ENCODE data around the gene LIMCH1. TPM values are rescaled to one million over a fixed set of nuclear protein-coding genes. Genes with fewer than 3 reads are reported as not detected.

The LIMCH1 gene
- total RNA-seq, 1 experiment from 2014 or later, result 49.4 TPM

GRCh38 chr4:41611124-41611838 lies 73.3 kb downstream of the LIMCH1 start:
- no peak for DNase-seq
- Histone ChIP-seq H3K9me3 (no peaks in the 10 kb centered on the region), H3K36me3 (no peaks in the 10 kb centered on the region), H3K4me3 (no peak overlapping the region), H3K27me3 (no peaks in the 10 kb centered on the region)

DNA sequence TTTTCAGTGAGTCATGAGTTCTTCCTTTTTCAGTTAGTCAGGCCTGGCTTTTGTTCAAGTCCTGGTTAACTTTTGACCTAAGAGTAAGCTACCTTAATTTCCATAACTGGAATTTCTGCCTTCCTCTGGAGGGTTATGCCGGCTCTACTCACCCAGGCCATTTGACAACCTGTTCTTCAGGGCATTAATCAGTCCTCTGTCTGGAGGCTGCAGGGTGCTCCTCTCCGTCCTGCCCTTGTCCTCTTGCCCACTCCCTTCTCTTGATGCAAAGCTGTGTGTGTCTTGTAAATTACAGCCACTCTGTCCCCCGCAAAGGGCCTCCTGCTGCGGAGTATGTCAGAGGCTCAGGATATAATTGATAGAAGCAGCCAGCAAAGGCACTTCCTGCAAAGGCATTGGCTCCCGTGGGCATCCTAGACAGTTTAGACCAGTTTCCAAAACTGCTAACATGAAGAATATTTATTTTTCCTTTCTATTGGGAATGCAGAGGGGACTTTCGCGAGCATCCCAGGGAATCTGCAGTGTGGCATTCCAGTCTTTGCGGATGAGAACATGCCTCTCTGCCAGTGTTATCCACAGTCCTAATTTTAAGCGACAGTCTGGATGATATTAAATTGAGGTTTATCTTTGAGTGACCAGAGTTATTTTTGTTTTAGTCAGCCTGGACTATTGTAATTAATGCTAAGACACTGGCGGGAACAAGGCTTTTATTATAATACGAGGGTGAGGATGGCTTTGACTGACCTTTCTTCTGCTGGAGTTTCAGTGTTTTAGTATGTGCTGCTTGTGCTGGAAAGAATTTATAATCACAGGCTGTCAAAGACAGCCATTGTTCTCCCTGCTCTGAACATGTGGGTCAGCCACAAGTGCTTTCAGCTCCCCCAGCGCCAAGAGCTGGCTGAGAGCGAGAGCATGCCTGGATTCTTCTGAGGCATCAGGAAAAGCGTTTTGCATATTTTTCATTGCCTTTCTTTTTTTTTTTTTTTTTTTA lies 74.2 kb downstream of the LIMCH1 start:
- Histone ChIP-seq H3K9me3 (no peaks in the 10 kb centered on the region), H3K27me3 (no peaks in the 10 kb centered on the region), H3K4me3 (no peak overlapping the region), H3K36me3 (no peaks in the 10 kb centered on the region)
- DNase-seq, result peak; percentile 14

DNA sequence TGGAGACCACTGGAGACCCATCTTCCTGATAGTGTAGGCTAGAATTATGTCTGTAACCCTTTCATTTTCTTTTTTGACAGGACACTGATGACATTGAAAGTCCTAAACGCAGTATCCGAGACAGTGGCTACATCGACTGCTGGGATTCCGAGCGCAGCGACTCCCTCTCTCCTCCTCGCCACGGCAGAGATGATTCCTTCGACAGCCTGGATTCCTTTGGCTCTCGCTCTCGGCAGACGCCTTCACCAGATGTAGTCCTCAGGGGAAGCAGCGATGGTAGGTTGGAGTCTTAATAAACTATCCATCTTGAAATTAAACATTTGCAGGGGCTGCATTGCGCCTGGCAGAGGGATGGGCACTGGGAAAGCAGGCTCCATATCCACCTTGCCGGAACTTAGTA lies 75.4 kb downstream of the LIMCH1 start:
- DNase-seq, result no peak
- no peaks in the 10 kb centered on the region for H3K36me3 ChIP-seq
- no peaks in the 10 kb centered on the region for H3K9me3 ChIP-seq
- no peaks in the 10 kb centered on the region for H3K27me3 ChIP-seq
- H3K4me3 ChIP-seq, result no peak overlapping the region

GRCh38 chr4:41613821-41614220 lies 75.9 kb downstream of the LIMCH1 start:
- Histone ChIP-seq H3K4me3 (no peak overlapping the region), H3K9me3 (no peaks in the 10 kb centered on the region), H3K36me3 (no peaks in the 10 kb centered on the region), H3K27me3 (no peaks in the 10 kb centered on the region)
- DNase-seq, result no peak

DNA sequence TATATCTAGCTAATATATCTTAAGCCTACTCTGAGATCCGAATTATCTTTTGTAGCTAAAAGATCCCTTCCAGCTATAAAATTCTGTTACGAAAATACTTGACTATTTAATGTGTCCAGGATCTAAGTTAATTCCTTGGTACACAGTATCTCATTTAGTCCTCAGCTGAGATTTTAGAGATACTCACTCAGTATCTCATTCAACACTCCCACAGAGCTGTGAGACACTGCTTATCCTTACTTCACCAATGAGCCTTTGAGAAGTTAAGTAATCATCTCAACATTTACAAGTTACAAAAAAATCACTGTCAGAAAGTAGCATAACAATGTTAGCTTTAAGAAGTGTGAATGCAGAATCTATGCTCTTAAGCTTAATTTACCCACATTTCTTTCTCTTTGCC lies 76.6 kb downstream of the LIMCH1 start:
- no peak overlapping the region for H3K4me3 ChIP-seq
- no peak for DNase-seq
- no peaks in the 10 kb centered on the region for H3K27me3 ChIP-seq
- peaks cover 3% of the 10 kb centered on the region; the same call in 1 of the 2 replicates for H3K36me3 ChIP-seq
- no peaks in the 10 kb centered on the region for H3K9me3 ChIP-seq

- H3K4me3 ChIP-seq, result no peak overlapping the region
- H3K27me3 ChIP-seq, result no peaks in the 10 kb centered on the region
- DNase-seq, result no peak
These were observed 81.2 kb downstream of the LIMCH1 start for GRCh38 chr4:41619161-41619560.

DNA sequence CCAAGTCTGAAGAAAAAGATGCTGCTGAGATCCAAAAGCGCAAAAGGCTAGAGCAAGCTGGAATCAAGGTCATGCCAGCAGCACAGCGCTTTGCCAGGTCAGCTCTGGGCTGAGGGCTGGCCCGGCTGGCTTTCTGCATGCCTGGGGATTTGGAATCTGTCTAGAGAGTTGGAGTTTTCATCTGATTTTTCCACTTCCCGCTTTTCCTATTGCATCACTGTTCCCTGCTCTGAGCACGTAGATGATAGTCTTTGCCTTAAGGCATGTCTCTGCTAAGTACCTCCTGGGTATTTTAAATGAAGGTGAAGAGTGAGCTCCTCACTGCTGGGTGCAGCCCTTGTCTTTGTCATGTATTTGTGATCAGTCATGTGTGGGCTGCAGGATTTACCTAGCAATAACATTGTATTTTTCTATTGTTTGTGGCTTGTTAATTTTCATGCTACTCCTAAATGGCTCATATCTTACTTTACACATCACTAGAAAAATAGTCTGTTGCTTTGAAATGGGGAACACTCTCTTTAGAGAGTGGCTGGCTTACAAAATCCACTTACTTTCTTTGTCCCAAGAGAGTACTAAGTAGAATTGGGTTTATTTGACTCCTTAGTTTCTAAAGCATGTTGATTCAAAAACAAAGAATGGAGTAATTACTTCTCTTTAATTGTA lies 82.8 kb downstream of the LIMCH1 start:
- no peaks in the 10 kb centered on the region for H3K9me3 ChIP-seq
- no peak for DNase-seq
- H3K36me3 ChIP-seq, result peaks cover 3% of the 10 kb centered on the region; the same call in 1 of the 2 replicates
- no peaks in the 10 kb centered on the region for H3K27me3 ChIP-seq
- no peak overlapping the region for H3K4me3 ChIP-seq

More at GRCh38 chr4:41619161-41619560, 81.2 kb downstream of the LIMCH1 start:
- Histone ChIP-seq H3K36me3 (peaks cover 3% of the 10 kb centered on the region; the same call in 1 of the 2 replicates), H3K9me3 (no peaks in the 10 kb centered on the region)

GRCh38 chr4:41622787-41623186 lies 84.8 kb downstream of the LIMCH1 start:
- Histone ChIP-seq H3K4me3 (no peak overlapping the region), H3K9me3 (no peaks in the 10 kb centered on the region), H3K27me3 (no peaks in the 10 kb centered on the region), H3K36me3 (peaks cover 3% of the 10 kb centered on the region; the same call in 1 of the 2 replicates)
- DNase-seq, result no peak

GRCh38 chr4:41624765-41625164 lies 86.8 kb downstream of the LIMCH1 start:
- Histone ChIP-seq H3K27me3 (no peaks in the 10 kb centered on the region), H3K36me3 (0 out of 2 replicates have a peak, but pooled peaks cover 2% of the 10 kb centered on the region), H3K9me3 (no peaks in the 10 kb centered on the region), H3K4me3 (no peak overlapping the region)
- no peak for DNase-seq

DNA sequence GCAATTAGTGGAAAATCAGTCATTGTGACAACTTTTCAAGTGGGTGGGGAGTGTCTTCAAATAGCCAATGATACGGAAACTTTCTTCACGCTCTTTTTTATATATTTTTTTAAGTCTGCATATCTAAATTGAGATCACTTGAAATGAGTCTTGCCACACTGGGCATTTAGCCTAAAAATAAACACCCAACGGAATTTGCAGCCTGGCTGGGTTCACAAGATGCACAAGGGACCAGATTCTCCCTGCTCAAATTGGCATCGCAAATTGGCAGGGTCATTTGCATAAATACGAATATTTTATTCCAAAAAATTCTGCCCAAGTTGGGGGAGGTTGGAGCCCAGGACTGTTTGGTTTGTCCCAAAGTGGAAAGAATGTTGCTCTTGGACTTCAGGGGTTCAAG lies 87.6 kb downstream of the LIMCH1 start:
- no peak for DNase-seq
- Histone ChIP-seq H3K9me3 (no peaks in the 10 kb centered on the region), H3K4me3 (no peak overlapping the region), H3K36me3 (0 out of 2 replicates have a peak, but pooled peaks cover 2% of the 10 kb centered on the region), H3K27me3 (no peaks in the 10 kb centered on the region)

- H3K4me3 ChIP-seq, result no peak overlapping the region
- no peaks in the 10 kb centered on the region for H3K27me3 ChIP-seq
- H3K36me3 ChIP-seq, result 0 out of 2 replicates have a peak, but pooled peaks cover 2% of the 10 kb centered on the region
- no peak for DNase-seq
- no peaks in the 10 kb centered on the region for H3K9me3 ChIP-seq
These were observed 91.0 kb downstream of the LIMCH1 start for GRCh38 chr4:41628936-41629335.

DNA sequence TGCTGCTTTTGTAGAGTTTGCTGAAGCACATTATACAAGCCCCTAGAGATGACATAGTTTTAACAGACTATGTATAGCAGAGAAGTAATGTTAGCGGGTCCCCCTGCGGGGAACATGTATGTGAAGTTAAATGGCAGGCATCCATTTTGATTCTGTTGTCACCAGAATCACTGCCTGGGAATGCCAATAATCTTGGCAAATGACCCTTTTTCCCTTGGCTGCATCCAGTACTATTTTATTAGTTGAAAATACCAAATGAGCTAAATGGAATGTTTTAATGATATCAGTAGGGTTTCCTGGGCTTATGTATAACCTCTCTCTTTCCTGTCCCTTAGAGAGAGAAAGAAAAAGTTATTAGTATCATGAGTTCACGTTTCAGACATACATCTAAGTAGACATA lies 93.6 kb downstream of the LIMCH1 start:
- no peak for DNase-seq
- Histone ChIP-seq H3K36me3 (0 out of 2 replicates have a peak, but pooled peaks cover 2% of the 10 kb centered on the region), H3K9me3 (no peaks in the 10 kb centered on the region), H3K27me3 (no peaks in the 10 kb centered on the region), H3K4me3 (no peak overlapping the region)

- Histone ChIP-seq H3K27me3 (no peaks in the 10 kb centered on the region), H3K36me3 (0 out of 2 replicates have a peak, but pooled peaks cover 2% of the 10 kb centered on the region), H3K9me3 (no peaks in the 10 kb centered on the region), H3K4me3 (no peak overlapping the region)
- DNase-seq, result no peak
These were observed 94.6 kb downstream of the LIMCH1 start for GRCh38 chr4:41632481-41633073.

DNA sequence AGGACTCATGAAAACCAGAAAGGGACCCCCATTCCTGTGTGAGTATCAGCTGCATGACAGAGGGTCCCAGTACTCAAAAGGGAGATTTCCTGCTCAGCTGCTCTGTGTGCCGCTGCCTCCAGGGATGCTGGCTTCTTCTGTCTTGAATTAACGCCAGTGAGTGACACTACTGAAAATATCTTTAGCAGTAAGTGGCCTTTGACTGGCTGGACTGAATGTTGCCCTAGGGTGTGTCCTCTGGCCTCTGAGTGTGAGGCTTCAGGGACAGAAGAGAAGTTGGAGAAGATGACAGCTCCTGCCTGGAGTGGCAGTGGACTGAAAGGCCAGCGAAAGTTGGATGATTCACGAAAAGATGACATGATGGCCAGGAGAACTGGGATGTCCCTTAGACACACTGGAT lies 95.4 kb downstream of the LIMCH1 start:
- H3K9me3 ChIP-seq, result no peaks in the 10 kb centered on the region
- H3K27me3 ChIP-seq, result no peaks in the 10 kb centered on the region
- H3K36me3 ChIP-seq, result 0 out of 2 replicates have a peak, but pooled peaks cover 2% of the 10 kb centered on the region
- DNase-seq, result no peak
- H3K4me3 ChIP-seq, result no peak overlapping the region

GRCh38 chr4:41635441-41635840 lies 97.5 kb downstream of the LIMCH1 start:
- DNase-seq, result no peak
- Histone ChIP-seq H3K36me3 (no peaks in the 10 kb centered on the region), H3K27me3 (no peaks in the 10 kb centered on the region), H3K9me3 (no peaks in the 10 kb centered on the region), H3K4me3 (no peak overlapping the region)

- no peak for DNase-seq
- H3K36me3 ChIP-seq, result no peaks in the 10 kb centered on the region
- no peaks in the 10 kb centered on the region for H3K9me3 ChIP-seq
- H3K4me3 ChIP-seq, result no peak overlapping the region
- H3K27me3 ChIP-seq, result no peaks in the 10 kb centered on the region
These were observed 100.2 kb downstream of the LIMCH1 start for GRCh38 chr4:41638203-41638602.

Data from MG63 (cell line).